ENCODE results near the gene BACE2.

GRCh38 chr21:41176846-41177245 lies 8.9 kb downstream of the BACE2 start:
- TF ChIP-seq POLR2A (IDR thresholded peaks at IDR 0.05), result no peak
- TF ChIP-seq, protein P1, sequence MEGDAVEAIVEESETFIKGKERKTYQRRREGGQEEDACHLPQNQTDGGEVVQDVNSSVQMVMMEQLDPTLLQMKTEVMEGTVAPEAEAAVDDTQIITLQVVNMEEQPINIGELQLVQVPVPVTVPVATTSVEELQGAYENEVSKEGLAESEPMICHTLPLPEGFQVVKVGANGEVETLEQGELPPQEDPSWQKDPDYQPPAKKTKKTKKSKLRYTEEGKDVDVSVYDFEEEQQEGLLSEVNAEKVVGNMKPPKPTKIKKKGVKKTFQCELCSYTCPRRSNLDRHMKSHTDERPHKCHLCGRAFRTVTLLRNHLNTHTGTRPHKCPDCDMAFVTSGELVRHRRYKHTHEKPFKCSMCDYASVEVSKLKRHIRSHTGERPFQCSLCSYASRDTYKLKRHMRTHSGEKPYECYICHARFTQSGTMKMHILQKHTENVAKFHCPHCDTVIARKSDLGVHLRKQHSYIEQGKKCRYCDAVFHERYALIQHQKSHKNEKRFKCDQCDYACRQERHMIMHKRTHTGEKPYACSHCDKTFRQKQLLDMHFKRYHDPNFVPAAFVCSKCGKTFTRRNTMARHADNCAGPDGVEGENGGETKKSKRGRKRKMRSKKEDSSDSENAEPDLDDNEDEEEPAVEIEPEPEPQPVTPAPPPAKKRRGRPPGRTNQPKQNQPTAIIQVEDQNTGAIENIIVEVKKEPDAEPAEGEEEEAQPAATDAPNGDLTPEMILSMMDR (IDR thresholded peaks at IDR 0.05), result no peak
